Loucy (cell line): ENCODE data around the gene BCKDHA.

ENCODE experiments used
- H2AFZ ChIP-seq: fragments of 200-600 bp; sonication (generic); 2 replicates; pipeline ENCODE4 v1.6.0; 2016; ENCODE audit warnings: antibody characterized with exemption, mild to moderate bottlenecking, low read length, moderate library complexity
- H3F3A ChIP-seq: fragments of 200-600 bp; 2 replicates; pipeline ENCODE4 v1.6.0; 2016; ENCODE audit warnings: antibody characterized with exemption, low read depth, mild to moderate bottlenecking
- H3K27me3 ChIP-seq: fragments of 200-600 bp; sonication (generic); 2 replicates; pipeline ENCODE4 v1.6.1; 2014; ENCODE audit warnings: low read length, mild to moderate bottlenecking; ENCODE audit not compliant: insufficient read depth, poor library complexity, severe bottlenecking
- H3K36me3 ChIP-seq: fragments of 200-600 bp; sonication (generic); 2 replicates; pipeline ENCODE4 v1.6.1; 2016; ENCODE audit warnings: low read length; ENCODE audit not compliant: insufficient read depth
- H3K4me1 ChIP-seq: fragments of 200-600 bp; sonication (generic); 2 replicates; pipeline ENCODE4 v1.5.1; 2014; ENCODE audit warnings: low read length, mild to moderate bottlenecking; ENCODE audit not compliant: insufficient read depth, poor library complexity, severe bottlenecking
- H3K4me2 ChIP-seq: fragments of 200-600 bp; sonication (generic); 2 replicates; pipeline ENCODE4 v1.6.0; 2014; ENCODE audit warnings: antibody characterized with exemption, low read length, low read depth, mild to moderate bottlenecking; ENCODE audit not compliant: poor library complexity, severe bottlenecking
- H3K4me3 ChIP-seq: fragments of 200-600 bp; sonication (generic); 2 replicates; pipeline ENCODE4 v1.5.1; 2014; ENCODE audit warnings: low read length, mild to moderate bottlenecking, mixed read lengths; ENCODE audit not compliant: poor library complexity, severe bottlenecking
- H3K79me2 ChIP-seq: fragments of 200-600 bp; sonication (generic); 2 replicates; pipeline ENCODE4 v1.6.1; 2014; ENCODE audit warnings: low read length; ENCODE audit not compliant: insufficient read depth
- H3K9ac ChIP-seq: fragments of 200-600 bp; sonication (generic); 2 replicates; pipeline ENCODE4 v1.6.0; 2014; ENCODE audit warnings: mild to moderate bottlenecking, low read depth, low read length, moderate library complexity; ENCODE audit not compliant: poor library complexity, severe bottlenecking
- H3K9me2 ChIP-seq: fragments of 200-600 bp; sonication (generic); replicated peaks from 2 replicates; pipeline ENCODE4 v1.6.1; 2016; ENCODE audit warnings: low read depth, low read length, mixed read lengths
- H3K9me3 ChIP-seq: fragments of 200-600 bp; sonication (generic); 2 replicates; pipeline ENCODE4 v1.6.1; 2014; ENCODE audit warnings: mild to moderate bottlenecking, antibody characterized with exemption, low read length, low read depth; ENCODE audit not compliant: insufficient read depth
- H4K20me1 ChIP-seq: fragments of 200-600 bp; sonication (generic); 2 replicates; pipeline ENCODE4 v1.6.0; 2014; ENCODE audit warnings: antibody characterized with exemption, low read length, mild to moderate bottlenecking; ENCODE audit not compliant: insufficient read depth, poor library complexity, severe bottlenecking
- EZH2phosphoT487 ChIP-seq: fragments of 200-600 bp; IDR thresholded peaks from 2 replicates; pipeline ENCODE4 v1.6.1; 2018; ENCODE audit warnings: antibody characterized with exemption, mild to moderate bottlenecking, moderate library complexity, borderline replicate concordance
- TF ChIP-seq, protein P1 (sequence below): fragments of 200-600 bp; sonication (generic); conservative IDR thresholded peaks from 2 replicates; pipeline ENCODE4 v1.5.1; 2014; ENCODE audit warnings: mild to moderate bottlenecking, antibody characterized with exemption, low read length

Gene BCKDHA

DNA sequence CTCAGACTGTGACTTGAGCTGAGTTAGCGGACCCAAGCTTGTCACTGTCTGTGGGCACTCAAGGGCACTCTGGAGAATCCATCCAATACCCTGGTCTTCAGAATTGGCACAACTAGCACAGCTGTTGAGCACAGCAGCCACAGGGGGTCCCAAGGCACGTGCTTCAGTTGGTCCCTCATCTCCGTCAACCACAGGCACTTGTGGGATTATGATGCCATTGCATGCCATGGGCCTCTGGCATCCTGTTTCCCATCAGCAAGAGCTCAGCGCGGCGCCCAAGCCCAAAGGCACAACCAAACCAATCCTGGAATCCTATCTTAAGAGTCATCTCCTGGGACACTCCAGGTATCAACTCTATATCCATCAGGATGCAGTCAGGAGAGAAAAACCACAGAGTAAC lies 33.3 kb downstream of the BCKDHA start:
- Histone ChIP-seq H3K36me3 (peaks cover 12% of the 10 kb centered on the region; the same call in 1 of the 2 replicates), H3K9ac (no peak overlapping the region), H3K9me2 (no peaks in the 10 kb centered on the region), H3K79me2 (no peaks in the 10 kb centered on the region), H2AFZ (no peak overlapping the region), H3K9me3 (no peaks in the 10 kb centered on the region), H3F3A (no peaks in the 10 kb centered on the region), H3K4me1 (peaks cover 18% of the 10 kb centered on the region), H3K4me3 (no peak overlapping the region), H3K4me2 (no peak overlapping the region), H3K27me3 (no peaks in the 10 kb centered on the region), H4K20me1 (no peaks in the 10 kb centered on the region)
- no peak for TF ChIP-seq EZH2phosphoT487
- TF ChIP-seq, protein P1, sequence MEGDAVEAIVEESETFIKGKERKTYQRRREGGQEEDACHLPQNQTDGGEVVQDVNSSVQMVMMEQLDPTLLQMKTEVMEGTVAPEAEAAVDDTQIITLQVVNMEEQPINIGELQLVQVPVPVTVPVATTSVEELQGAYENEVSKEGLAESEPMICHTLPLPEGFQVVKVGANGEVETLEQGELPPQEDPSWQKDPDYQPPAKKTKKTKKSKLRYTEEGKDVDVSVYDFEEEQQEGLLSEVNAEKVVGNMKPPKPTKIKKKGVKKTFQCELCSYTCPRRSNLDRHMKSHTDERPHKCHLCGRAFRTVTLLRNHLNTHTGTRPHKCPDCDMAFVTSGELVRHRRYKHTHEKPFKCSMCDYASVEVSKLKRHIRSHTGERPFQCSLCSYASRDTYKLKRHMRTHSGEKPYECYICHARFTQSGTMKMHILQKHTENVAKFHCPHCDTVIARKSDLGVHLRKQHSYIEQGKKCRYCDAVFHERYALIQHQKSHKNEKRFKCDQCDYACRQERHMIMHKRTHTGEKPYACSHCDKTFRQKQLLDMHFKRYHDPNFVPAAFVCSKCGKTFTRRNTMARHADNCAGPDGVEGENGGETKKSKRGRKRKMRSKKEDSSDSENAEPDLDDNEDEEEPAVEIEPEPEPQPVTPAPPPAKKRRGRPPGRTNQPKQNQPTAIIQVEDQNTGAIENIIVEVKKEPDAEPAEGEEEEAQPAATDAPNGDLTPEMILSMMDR, result no peak

DNA sequence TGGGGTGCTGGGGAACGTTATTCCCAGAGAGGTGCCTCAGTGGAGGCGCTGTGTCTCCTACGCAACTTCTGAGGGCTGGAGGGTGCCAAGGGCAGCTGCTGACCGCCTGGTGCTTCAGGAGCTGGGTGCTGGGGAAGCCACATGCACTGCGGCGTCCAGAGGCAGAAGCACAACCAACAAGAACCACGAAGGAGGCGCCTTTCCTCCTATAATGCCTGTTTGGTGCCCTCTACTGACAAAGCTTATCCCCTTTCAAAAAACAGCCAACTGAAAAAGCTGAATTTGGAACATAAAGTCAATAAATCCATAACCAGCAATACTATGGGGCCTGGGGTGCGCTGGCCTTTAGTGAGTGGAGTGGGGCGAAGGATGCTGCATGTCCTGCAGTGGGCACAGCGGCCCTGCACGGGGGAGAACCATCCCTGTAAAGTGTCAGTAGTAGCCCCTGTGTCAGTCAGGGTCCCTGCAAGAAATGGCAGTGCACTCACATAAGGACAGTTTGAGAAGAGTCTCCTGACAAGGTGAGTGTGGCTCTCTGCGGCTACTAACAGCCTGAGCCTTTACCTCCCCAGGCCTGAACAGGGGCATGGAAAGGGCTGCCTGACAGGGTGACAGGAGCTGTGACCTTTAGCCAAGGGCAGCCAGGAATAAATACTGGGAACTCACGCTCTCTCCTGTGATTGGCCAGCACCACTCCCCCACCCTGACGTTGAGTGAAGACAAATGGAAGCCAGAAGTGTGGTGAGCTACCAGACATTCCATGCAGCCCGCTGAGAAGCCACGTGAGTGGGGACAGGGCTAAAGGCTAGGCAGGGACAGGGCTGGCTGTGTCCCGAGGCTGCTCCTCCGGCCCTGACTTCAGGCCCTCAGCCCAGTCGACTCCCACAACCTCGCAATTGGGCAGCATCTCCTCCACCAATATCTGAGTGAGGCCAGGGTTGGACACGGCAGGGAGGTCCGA lies 34.1 kb downstream of the BCKDHA start:
- H3K9me3 ChIP-seq, result no peaks in the 10 kb centered on the region
- H3K4me2 ChIP-seq, result no peak overlapping the region
- peaks cover 18% of the 10 kb centered on the region for H3K4me1 ChIP-seq
- H3K79me2 ChIP-seq, result no peaks in the 10 kb centered on the region
- H3F3A ChIP-seq, result no peaks in the 10 kb centered on the region
- no peaks in the 10 kb centered on the region for H3K27me3 ChIP-seq
- H2AFZ ChIP-seq, result no peak overlapping the region
- peaks cover 12% of the 10 kb centered on the region; the same call in 1 of the 2 replicates for H3K36me3 ChIP-seq
- H3K9me2 ChIP-seq, result no peaks in the 10 kb centered on the region
- no peak overlapping the region for H3K9ac ChIP-seq
- TF ChIP-seq, protein P1, result peak; percentile 52
- TF ChIP-seq EZH2phosphoT487, result no peak
- H3K4me3 ChIP-seq, result no peak overlapping the region
- H4K20me1 ChIP-seq, result no peaks in the 10 kb centered on the region

DNA sequence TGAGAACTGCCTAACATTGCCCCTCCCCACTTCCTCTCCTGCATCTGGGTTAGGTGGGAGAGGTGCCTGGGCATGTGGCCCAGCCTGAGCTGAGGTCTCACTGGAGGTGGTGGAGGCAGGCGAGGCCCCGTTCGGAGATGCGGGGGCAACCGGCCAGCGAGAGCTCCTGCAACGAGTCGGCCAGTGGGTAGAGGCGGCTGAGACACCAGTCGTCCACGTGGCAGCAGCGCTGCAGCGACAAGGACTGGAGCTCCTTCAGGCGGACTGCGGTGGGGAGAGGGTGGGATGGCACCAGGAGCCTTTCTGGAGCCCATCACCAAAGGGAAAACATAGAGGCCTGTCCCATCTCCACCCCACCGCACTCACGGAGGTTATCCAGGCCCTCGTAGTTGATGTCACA lies 35.6 kb downstream of the BCKDHA start:
- peaks cover 14% of the 10 kb centered on the region for H3K4me1 ChIP-seq
- H4K20me1 ChIP-seq, result no peaks in the 10 kb centered on the region

More for the DNA sequence above, 35.6 kb downstream of the BCKDHA start:
- Histone ChIP-seq H2AFZ (no peak overlapping the region), H3K9ac (no peak overlapping the region), H3K9me2 (no peaks in the 10 kb centered on the region), H3K36me3 (peaks cover 12% of the 10 kb centered on the region; the same call in 1 of the 2 replicates), H3K4me2 (no peak overlapping the region), H3K4me3 (no peak overlapping the region), H3K9me3 (no peaks in the 10 kb centered on the region), H3F3A (no peaks in the 10 kb centered on the region), H3K27me3 (no peaks in the 10 kb centered on the region), H3K79me2 (peaks cover 6% of the 10 kb centered on the region; the same call in 1 of the 2 replicates)
- TF ChIP-seq, protein P1, result no peak
- no peak for TF ChIP-seq EZH2phosphoT487
